ENCODE measurements around the gene FOSL1.

- TF ChIP-seq POLR2AphosphoS5 (IDR thresholded peaks at IDR 0.05) = peak; percentile 60 to 66
- peak in 1 of 6 experiments; percentile 6 for TF ChIP-seq CTCF (IDR thresholded peaks at IDR 0.05)
- no peak for TF ChIP-seq EP300 (IDR thresholded peaks at IDR 0.05)
Observed at GRCh38 chr11:65894034-65894591, 6.1 kb downstream of the FOSL1 start.

Data from upper lobe of left lung (tissue), 4 donors.